Type B pancreatic cell (in vitro differentiated cells): Measurements from ENCODE around the gene SFTPB. TPM values are rescaled to one million over a fixed set of nuclear protein-coding genes. Genes with fewer than 3 reads are reported as not detected.

ENCODE experiments used
- DNase-seq: peaks from one replicate; pipeline ENCODE4 v3.0.0; 2021; ENCODE audit warnings: mixed read lengths; ENCODE audit not compliant: unreplicated experiment; ENCODE audit errors: extremely low spot score
- H3K27ac Mint-ChIP-seq: 2 replicates; pipeline ENCODE4 v1.8.0; 2021; ENCODE audit warnings: mild to moderate bottlenecking, mixed read lengths
- H3K27me3 Mint-ChIP-seq: 2 replicates; pipeline ENCODE4 v1.8.0; 2021; ENCODE audit warnings: mixed read lengths
- H3K36me3 Mint-ChIP-seq: 2 replicates; pipeline ENCODE4 v1.8.0; 2021; ENCODE audit warnings: mixed read lengths
- H3K4me1 Mint-ChIP-seq: one replicate; pipeline ENCODE4 v1.8.0; 2021; ENCODE audit warnings: mixed read lengths; ENCODE audit not compliant: unreplicated experiment
- H3K4me3 Mint-ChIP-seq: 2 replicates; pipeline ENCODE4 v1.8.0; 2021; ENCODE audit warnings: mild to moderate bottlenecking, mixed read lengths
- H3K9me3 Mint-ChIP-seq: 2 replicates; pipeline ENCODE4 v1.8.0; 2021; ENCODE audit warnings: mixed read lengths
- CTCF ChIP-seq: fragments of 200-600 bp; sonication (generic); conservative IDR thresholded peaks from 2 replicates; pipeline ENCODE4 v1.5.0; 2021; ENCODE audit warnings: antibody characterized with exemption, mild to moderate bottlenecking
- total RNA-seq: library from RNA; stranded (reverse); gene quantifications from 2 replicates; pipeline ENCODE4 v1.2.1, GENCODE V29; 2021; ENCODE audit warnings: low replicate concordance

SFTPB gene
- total RNA-seq, 1 donor from 2014 or later = 2.7 TPM

DNA sequence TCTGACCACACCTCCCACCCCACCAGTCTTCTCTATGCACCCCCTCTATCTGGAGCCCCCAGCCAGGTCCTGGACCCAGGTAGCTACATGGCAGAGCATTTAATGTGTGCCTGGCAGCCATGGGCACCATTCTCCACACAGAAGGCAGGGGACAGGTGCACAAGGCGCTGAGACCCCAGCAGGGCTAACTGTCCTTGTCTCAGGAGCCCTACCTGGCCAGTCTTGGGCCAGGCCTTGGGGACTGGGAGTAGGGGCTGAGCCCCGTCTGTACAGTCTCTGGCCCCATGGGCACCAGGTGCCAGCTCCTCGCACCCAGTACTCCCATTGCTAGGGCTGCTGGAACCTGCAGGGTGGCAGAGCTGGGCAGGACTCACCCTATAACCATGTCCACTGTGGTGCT is 29.1 kb upstream of the SFTPB start:
- Mint-ChIP-seq H3K4me3 (no peak overlapping the region), H3K9me3 (no peaks in the 10 kb centered on the region), H3K36me3 (no peaks in the 10 kb centered on the region), H3K4me1 (no peaks in the 10 kb centered on the region), H3K27ac (no peak overlapping the region), H3K27me3 (peaks cover 6% of the 10 kb centered on the region)
- peak; percentile 43 for DNase-seq
- no peak for TF ChIP-seq CTCF

DNA sequence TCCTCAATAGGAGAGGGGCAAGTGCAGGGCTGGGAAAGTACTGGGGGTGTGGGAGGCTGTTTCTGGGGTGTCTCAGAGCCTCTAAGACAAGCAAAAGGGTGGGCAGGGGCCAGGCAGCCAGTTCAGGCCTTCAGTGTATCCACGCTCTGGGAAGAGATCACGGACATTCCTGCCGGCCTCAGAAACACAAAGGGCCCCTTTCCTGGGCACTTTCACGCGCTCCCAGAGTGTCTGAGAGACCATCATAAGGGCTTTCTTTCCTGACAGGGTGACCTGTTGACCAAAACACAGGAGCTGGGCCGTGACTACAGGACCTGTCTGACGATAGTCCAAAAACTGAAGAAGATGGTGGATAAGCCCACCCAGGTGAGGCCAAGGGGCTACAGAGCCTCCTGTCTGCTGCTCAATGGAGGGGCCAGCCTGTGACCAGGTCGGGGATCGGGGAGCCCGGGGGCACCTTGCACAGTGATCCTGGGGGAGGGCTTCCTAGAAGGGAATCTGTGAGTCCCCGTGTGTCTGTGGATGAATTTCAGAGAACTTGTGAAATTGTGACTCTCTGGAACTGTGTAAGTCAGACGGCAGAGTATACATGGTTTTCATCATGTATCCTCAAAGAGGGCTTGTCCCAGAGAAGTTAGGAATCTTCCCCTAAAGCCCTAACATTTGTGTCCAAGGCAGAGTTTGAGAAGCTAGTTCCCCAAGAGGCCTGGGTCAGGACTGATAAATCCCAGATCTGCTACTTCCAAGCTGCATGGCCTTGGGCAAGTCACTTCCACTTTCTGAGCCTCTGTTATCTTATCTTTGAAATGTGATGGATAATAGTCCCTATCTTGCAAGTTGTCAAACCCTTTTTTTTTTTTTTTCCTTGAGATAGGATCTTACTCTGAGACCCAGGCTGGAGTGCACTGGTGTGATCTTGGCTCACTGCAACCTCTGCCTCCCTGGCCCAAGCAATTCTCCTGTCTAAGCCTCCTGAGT is 28.0 kb upstream of the SFTPB start:
- Mint-ChIP-seq H3K36me3 (no peaks in the 10 kb centered on the region), H3K4me1 (no peaks in the 10 kb centered on the region), H3K4me3 (no peak overlapping the region), H3K27me3 (peaks cover 6% of the 10 kb centered on the region), H3K27ac (no peak overlapping the region), H3K9me3 (no peaks in the 10 kb centered on the region)
- peak; percentile 51 for DNase-seq
- TF ChIP-seq CTCF = no peak

DNA sequence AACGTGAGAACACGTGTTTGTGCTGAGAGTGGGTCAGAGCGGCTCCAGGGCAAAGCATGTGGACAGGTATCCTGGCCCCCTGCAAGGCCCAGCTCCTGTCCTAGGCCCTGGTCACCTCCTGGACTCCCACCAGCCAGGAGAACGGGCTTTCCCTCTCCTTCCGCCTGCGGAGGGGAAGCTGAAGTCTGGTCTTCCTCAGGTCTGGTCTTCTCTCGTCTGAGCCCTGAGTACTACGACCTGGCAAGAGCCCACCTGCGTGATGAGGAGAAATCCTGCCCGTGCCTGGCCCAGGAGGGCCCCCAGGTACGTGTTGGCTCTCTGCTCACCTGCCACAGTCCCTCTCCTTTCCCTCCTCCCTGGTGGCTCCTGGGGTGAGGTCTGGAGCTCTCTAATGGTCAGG is 27.1 kb upstream of the SFTPB start:
- H3K9me3 Mint-ChIP-seq = no peaks in the 10 kb centered on the region
- no peak for DNase-seq
- H3K36me3 Mint-ChIP-seq = no peaks in the 10 kb centered on the region
- no peak for TF ChIP-seq CTCF
- H3K27ac Mint-ChIP-seq = no peak overlapping the region
- H3K27me3 Mint-ChIP-seq = peaks cover 2% of the 10 kb centered on the region
- H3K4me3 Mint-ChIP-seq = no peak overlapping the region
- H3K4me1 Mint-ChIP-seq = no peaks in the 10 kb centered on the region

GRCh38 chr2:85694052-85695025 is 26.3 kb upstream of the SFTPB start, which contains the start of gene GNLY:
Gene GNLY (plus strand): TSS chr2:85694358. CDS start chr2:85694419, 61 bp downstream.
- no peaks in the 10 kb centered on the region for H3K4me1 Mint-ChIP-seq
- TF ChIP-seq CTCF = no peak
- DNase-seq = peak; percentile 61
- no peak within 1 kb of the TSS for H3K4me3 Mint-ChIP-seq
- no peaks in the 10 kb centered on the region for H3K36me3 Mint-ChIP-seq
- H3K27me3 Mint-ChIP-seq = peaks cover 2% of the 10 kb centered on the region
- no peak within 1 kb of the TSS for H3K27ac Mint-ChIP-seq
- H3K9me3 Mint-ChIP-seq = no peaks in the 10 kb centered on the region

- H3K27me3 Mint-ChIP-seq = peaks cover 6% of the 10 kb centered on the region
- H3K36me3 Mint-ChIP-seq = no peaks in the 10 kb centered on the region
- no peaks in the 10 kb centered on the region for H3K4me1 Mint-ChIP-seq
- no peak for TF ChIP-seq CTCF
- no peaks in the 10 kb centered on the region for H3K9me3 Mint-ChIP-seq
- no peak overlapping the region for H3K27ac Mint-ChIP-seq
- H3K4me3 Mint-ChIP-seq = no peak overlapping the region
- DNase-seq = peak; percentile 36
Measured at GRCh38 chr2:85692039-85692645, 24.1 kb upstream of the SFTPB start.
